Stimulated activated memory B cell treated with anti-CD40 and anti-IgM and Interleukin-4, amounts not matched to agents 10 μg/mL and 1 μg/mL and 100 μg/mL, for 72 hours (primary cell): ENCODE measurements around the gene NMNAT3.

ENCODE experiments used
- ATAC-seq: fragments of 150-1000 bp; cut with Tn5 transposase; 2 replicates; pipeline ENCODE4 v1.10.0; 2021
- H3K27ac Mint-ChIP-seq: one replicate; pipeline ENCODE4 v1.8.0; 2022; ENCODE audit warnings: mild to moderate bottlenecking, mixed read lengths
- H3K27me3 Mint-ChIP-seq: one replicate; pipeline ENCODE4 v1.8.0; 2022; ENCODE audit warnings: mixed read lengths
- H3K36me3 Mint-ChIP-seq: one replicate; pipeline ENCODE4 v1.8.0; 2022; ENCODE audit warnings: mixed read lengths
- H3K4me1 Mint-ChIP-seq: one replicate; pipeline ENCODE4 v1.8.0; 2022; ENCODE audit warnings: mixed read lengths
- H3K4me3 Mint-ChIP-seq: one replicate; pipeline ENCODE4 v1.8.0; 2022; ENCODE audit warnings: mild to moderate bottlenecking, moderate library complexity, mixed read lengths
- H3K9me3 Mint-ChIP-seq: one replicate; pipeline ENCODE4 v1.8.0; 2022; ENCODE audit warnings: mixed read lengths

NMNAT3 gene

DNA sequence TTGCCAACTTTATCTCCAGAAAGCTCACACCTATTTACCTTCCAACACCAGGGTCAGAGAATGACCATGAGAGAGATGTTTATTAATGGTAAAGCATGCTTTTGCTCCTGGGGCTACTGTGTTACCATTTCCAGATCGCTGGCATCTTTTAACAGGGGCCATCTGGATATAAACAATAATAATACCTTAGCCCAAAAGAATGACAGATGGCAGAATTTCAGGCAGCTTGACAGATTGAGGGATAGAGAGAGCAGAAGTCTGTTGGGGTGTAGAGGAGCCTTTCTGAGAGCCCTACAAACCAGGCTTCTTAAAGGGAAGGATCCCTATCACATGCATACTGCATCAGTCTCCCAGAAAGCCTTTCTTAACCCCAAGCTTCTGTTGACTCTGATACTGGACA lies 156.0 kb downstream of the NMNAT3 start:
- Mint-ChIP-seq H3K27me3 (no peaks in the 10 kb centered on the region), H3K36me3 (no peaks in the 10 kb centered on the region), H3K27ac (no peak overlapping the region), H3K4me3 (no peak overlapping the region), H3K4me1 (no peaks in the 10 kb centered on the region), H3K9me3 (no peaks in the 10 kb centered on the region)
- no peak for ATAC-seq

DNA sequence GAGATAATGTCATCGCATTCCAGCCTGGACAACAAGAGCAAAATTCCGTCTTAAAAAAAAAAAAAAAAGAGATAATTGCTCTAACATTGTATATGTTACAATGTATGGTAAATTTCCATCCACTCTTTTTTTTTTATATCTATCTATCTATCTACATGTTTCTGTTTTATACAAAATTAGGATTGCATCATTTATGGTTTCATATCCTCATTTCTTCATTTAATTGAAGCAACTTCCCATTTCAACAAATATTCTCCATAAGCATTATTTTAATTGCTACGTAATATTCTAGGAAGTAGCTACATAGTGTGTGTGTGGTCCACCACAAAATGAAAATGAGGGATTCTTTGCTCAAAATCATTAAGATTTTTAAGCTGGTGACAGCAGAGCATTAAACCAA lies 156.6 kb downstream of the NMNAT3 start:
- H3K4me1 Mint-ChIP-seq: no peaks in the 10 kb centered on the region
- no peaks in the 10 kb centered on the region for H3K36me3 Mint-ChIP-seq
- no peaks in the 10 kb centered on the region for H3K9me3 Mint-ChIP-seq
- ATAC-seq: no peak
- no peaks in the 10 kb centered on the region for H3K27me3 Mint-ChIP-seq
- no peak overlapping the region for H3K4me3 Mint-ChIP-seq
- H3K27ac Mint-ChIP-seq: no peak overlapping the region

DNA sequence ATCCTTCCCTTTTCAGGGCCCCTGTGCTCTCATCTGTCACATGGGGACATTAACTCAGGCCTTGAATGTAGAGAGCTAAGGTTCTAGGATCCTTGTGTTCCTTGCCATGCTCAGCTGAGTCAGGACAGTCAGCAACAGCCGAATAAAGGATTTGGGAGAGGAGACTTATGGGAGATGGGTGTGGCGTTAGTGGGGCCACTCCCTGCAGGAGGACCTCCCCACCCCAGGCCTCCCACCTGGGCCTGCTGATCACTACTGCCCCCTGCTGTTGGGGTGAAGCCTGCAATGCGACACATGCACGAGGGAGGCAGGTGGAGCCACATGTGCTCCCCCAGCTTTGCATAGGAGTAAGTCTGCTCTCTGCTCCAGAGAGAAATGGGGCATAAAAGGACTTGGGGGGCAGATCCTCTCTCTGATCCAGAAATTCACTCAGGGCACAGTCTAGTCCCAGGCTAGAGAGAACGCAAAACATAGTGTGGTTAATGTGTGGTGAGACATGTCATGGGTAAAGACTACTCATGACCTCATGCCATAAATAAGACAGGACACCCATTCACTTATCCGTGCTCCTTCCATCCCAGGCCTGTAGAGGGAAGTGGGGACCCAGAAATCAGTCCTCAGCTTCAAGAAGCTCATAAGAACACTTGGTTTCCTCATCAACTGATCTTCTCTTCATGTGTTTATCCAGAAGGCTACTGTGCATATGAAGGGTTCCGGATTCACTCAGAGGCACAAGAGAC lies 157.6 kb downstream of the NMNAT3 start:
- Mint-ChIP-seq H3K9me3 (no peaks in the 10 kb centered on the region), H3K4me1 (no peaks in the 10 kb centered on the region), H3K27me3 (no peaks in the 10 kb centered on the region), H3K36me3 (no peaks in the 10 kb centered on the region), H3K27ac (no peak overlapping the region), H3K4me3 (no peak overlapping the region)
- ATAC-seq: no peak

DNA sequence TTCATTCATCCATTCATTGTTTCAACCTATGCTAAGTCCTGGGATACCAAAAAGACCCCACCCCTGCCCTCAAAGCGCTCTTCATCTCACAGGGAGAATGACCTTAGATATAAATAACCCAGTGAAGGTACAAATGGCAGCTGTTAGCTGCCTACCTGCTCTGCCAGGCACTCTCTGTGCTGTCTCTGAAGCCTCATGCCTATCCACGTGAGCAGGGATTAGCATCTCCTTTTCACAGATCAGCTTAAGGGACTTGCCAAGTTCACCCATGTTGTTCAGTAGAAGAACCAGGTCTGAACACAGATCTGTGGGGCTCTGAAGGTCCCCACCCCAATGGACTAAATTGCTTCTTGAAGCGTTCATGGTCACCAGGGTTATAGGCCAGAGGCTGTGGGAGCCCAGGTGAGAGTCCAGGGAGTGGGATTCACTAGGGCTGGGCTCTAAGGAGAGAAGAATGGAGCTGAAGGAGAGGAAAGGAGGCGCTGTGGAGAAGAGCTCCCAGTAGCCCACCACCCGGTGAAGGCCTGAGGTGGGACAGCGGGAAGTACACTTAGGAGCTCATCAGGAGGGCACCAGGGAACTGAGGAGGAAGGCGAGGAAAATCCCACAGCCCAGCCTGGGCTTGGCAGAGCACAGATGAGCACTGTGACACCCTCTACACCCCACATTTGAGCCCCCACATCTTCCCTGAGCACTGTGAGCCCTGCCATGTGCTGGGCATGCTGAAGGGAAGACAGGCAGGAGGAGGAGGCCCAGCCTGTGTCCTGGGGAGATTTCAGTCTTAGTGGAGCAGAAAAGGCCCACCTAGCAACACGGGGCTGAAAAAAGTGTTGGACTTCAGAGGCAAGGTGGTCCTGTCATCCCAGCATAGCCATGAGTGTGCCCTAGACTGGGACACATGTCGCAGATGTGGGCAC lies 158.6 kb downstream of the NMNAT3 start:
- H3K36me3 Mint-ChIP-seq: no peaks in the 10 kb centered on the region
- H3K9me3 Mint-ChIP-seq: no peaks in the 10 kb centered on the region
- H3K27me3 Mint-ChIP-seq: no peaks in the 10 kb centered on the region
- no peak overlapping the region for H3K27ac Mint-ChIP-seq
- no peak for ATAC-seq
- no peaks in the 10 kb centered on the region for H3K4me1 Mint-ChIP-seq
- H3K4me3 Mint-ChIP-seq: no peak overlapping the region

DNA sequence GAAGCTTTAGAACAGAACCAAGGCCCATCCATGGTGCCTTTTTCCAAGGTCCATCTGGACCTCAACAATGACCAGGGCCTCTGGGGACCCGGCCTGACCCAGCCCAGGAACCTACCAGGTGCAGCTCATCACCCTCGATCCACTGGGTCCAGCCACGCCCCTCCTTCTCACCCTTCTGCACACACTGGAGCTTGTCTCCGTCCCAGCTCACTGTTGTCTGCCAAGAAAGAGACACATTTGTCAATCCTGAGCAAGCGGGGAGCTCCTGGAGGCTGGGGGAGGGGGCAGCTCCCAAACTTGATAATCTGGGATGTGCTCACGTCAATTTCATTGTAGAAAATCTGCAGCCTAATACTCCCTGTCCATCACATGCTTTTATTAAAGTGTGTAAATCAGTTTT lies 159.5 kb downstream of the NMNAT3 start:
- Mint-ChIP-seq H3K4me3 (no peak overlapping the region), H3K9me3 (no peaks in the 10 kb centered on the region), H3K4me1 (no peaks in the 10 kb centered on the region), H3K36me3 (no peaks in the 10 kb centered on the region), H3K27me3 (no peaks in the 10 kb centered on the region), H3K27ac (no peak overlapping the region)
- no peak for ATAC-seq

DNA sequence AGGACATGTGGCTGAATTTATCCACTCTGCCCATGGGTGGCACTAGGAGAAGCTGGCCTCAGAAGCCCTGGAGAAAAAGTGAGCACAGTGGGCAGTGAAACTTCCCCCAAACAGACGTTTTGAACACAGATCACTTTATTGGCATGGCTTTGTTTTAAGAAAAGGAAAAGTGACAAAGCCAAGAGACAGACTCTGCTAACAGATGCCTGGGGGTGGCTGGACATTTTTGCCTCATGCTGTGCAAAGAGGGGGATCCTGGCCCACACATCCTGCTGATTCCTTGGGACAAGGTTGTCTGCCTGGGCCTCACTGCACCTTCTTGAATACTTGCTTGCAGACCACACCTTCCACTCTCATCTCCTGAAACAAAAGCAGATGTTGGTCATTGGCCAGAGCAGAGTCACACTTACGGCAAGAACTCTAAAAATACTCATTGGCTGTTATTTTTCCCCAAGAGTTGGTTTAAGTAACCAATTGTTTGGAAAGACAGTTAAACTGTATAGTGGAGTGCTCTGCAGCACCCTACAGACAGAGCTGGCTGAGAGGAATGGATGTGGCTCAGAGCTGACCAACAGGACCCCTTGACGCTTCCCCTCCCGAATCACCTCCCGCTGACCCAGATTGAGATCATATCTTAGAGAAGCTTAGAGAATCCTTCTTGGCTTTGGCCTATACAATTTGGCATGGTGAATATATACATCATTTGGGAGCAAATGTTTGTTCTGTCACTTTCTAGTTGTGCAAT lies 160.3 kb downstream of the NMNAT3 start:
- H3K27ac Mint-ChIP-seq: no peak overlapping the region
- no peak for ATAC-seq
- H3K4me1 Mint-ChIP-seq: no peaks in the 10 kb centered on the region
- no peaks in the 10 kb centered on the region for H3K36me3 Mint-ChIP-seq
- no peaks in the 10 kb centered on the region for H3K27me3 Mint-ChIP-seq
- no peaks in the 10 kb centered on the region for H3K9me3 Mint-ChIP-seq
- no peak overlapping the region for H3K4me3 Mint-ChIP-seq

DNA sequence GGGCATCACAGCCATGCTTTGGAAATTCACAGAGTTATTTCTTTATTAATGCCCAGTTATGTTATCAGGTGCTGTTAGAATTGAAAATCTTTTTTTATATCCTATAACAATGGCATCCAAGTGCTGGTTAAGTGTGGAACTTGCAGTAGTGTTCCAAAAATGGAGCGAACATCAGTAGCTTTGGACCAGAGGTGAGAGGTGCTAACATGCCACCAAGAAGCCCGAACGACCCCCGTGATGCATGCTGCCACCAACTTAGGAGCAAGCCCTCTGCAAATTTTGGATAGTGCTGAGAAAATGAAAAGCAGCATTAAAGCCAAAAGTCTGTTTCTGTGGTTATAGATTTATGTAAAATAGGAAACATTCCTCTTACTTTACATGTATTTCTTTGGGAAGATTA lies 163.0 kb downstream of the NMNAT3 start:
- no peak for ATAC-seq
- Mint-ChIP-seq H3K36me3 (no peaks in the 10 kb centered on the region), H3K4me1 (no peaks in the 10 kb centered on the region), H3K4me3 (no peak overlapping the region), H3K27ac (no peak overlapping the region), H3K9me3 (no peaks in the 10 kb centered on the region), H3K27me3 (no peaks in the 10 kb centered on the region)
